Karpas-422 (cell line): Measurements from ENCODE around the gene DDX20. TPM values are rescaled to one million over a fixed set of nuclear protein-coding genes. Genes with fewer than 3 reads are reported as not detected.

Experiments
- DNase-seq: peaks from one replicate; pipeline ENCODE4 v3.0.0-alpha.2; 2015
- H2AFZ ChIP-seq: fragments of 200-600 bp; sonication (generic); 2 replicates; pipeline ENCODE4 v1.6.1; 2014; ENCODE audit warnings: antibody characterized with exemption, low read length, mixed read lengths
- H3K27ac ChIP-seq: fragments of 200-600 bp; sonication (generic); 2 replicates; pipeline ENCODE4 v1.5.1; 2014; ENCODE audit warnings: mild to moderate bottlenecking, low read length, moderate library complexity
- H3K27me3 ChIP-seq: fragments of 200-600 bp; sonication (generic); 2 replicates; pipeline ENCODE4 v1.6.1; 2014; ENCODE audit warnings: low read length, mixed read lengths
- H3K36me3 ChIP-seq: fragments of 200-600 bp; sonication (generic); 2 replicates; pipeline ENCODE4 v1.6.1; 2014; ENCODE audit warnings: low read length, mixed read lengths; ENCODE audit not compliant: insufficient read depth
- H3K4me1 ChIP-seq: fragments of 200-600 bp; sonication (generic); 2 replicates; pipeline ENCODE4 v1.6.1; 2014; ENCODE audit warnings: mild to moderate bottlenecking, low read length, mixed read lengths
- H3K4me2 ChIP-seq: fragments of 200-600 bp; sonication (generic); 2 replicates; pipeline ENCODE4 v1.6.1; 2014; ENCODE audit warnings: low read length, low read depth, mild to moderate bottlenecking; ENCODE audit not compliant: poor library complexity, severe bottlenecking
- H3K4me3 ChIP-seq: fragments of 200-600 bp; sonication (generic); 2 replicates; pipeline ENCODE4 v1.5.1; 2014; ENCODE audit warnings: mild to moderate bottlenecking, antibody characterized with exemption, low read length, mixed read lengths
- H3K79me2 ChIP-seq: fragments of 200-600 bp; sonication (generic); 2 replicates; pipeline ENCODE4 v1.6.1; 2014; ENCODE audit warnings: mild to moderate bottlenecking, low read length, mixed read lengths
- H3K9ac ChIP-seq: fragments of 200-600 bp; sonication (generic); 2 replicates; pipeline ENCODE4 v1.6.0; 2014; ENCODE audit warnings: low read length
- H3K9me2 ChIP-seq: fragments of 200-600 bp; sonication (generic), shearing (Covaris generic); replicated peaks from 2 replicates; pipeline ENCODE4 v1.6.0; 2014; ENCODE audit warnings: mild to moderate bottlenecking, low read length, moderate library complexity; ENCODE audit not compliant: insufficient read depth
- H3K9me3 ChIP-seq: fragments of 300-700, 200-600 bp; sonication (generic); 2 replicates; pipeline ENCODE4 v1.6.1; 2014; ENCODE audit warnings: low read length, mixed read lengths
- H4K20me1 ChIP-seq: fragments of 200-600 bp; sonication (generic); 2 replicates; pipeline ENCODE4 v1.6.1; 2014; ENCODE audit warnings: mild to moderate bottlenecking, antibody characterized with exemption, low read length, low read depth; ENCODE audit not compliant: insufficient read depth
- total RNA-seq: library from RNA; depleted of rRNA; stranded (reverse); fragments of >200 nt; shearing (Covaris generic); gene quantifications from 2 replicates; pipeline ENCODE4 v1.2.3, GENCODE V29; 2014; ENCODE audit warnings: low replicate concordance

DDX20 gene
- total RNA-seq, 1 experiment from 2014 or later, result 33.3 TPM

DNA sequence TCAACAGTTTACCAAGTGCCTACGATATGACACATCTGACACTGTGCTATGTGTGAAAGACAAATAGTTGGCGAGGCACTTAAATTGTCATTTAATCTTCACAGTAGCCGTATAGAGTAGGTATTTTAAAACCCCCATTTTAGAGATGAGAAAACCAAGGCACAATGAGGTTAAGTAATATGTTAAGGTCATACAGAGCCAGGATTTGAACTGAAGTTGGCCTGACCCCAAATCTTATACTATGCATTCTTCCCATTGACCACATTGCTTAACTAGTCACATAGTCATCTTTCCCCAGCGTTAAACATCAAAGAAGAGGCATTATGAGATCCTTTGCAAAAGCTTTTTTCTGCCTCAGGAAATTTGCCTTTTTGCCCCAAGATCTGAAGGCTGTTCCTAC lies 20.4 kb upstream of the DDX20 start:
- H3K4me3 ChIP-seq, result no peak overlapping the region
- no peaks in the 10 kb centered on the region for H3K36me3 ChIP-seq
- H4K20me1 ChIP-seq, result peaks cover 12% of the 10 kb centered on the region; the same call in 1 of the 2 replicates
- no peak overlapping the region for H3K4me2 ChIP-seq
- H3K9ac ChIP-seq, result no peak overlapping the region
- no peak overlapping the region for H2AFZ ChIP-seq
- peaks cover 30% of the 10 kb centered on the region for H3K4me1 ChIP-seq
- H3K9me3 ChIP-seq, result no peaks in the 10 kb centered on the region
- H3K79me2 ChIP-seq, result no peaks in the 10 kb centered on the region
- no peaks in the 10 kb centered on the region for H3K27me3 ChIP-seq
- no peak overlapping the region for H3K27ac ChIP-seq
- no peaks in the 10 kb centered on the region for H3K9me2 ChIP-seq
- no peak for DNase-seq

DNA sequence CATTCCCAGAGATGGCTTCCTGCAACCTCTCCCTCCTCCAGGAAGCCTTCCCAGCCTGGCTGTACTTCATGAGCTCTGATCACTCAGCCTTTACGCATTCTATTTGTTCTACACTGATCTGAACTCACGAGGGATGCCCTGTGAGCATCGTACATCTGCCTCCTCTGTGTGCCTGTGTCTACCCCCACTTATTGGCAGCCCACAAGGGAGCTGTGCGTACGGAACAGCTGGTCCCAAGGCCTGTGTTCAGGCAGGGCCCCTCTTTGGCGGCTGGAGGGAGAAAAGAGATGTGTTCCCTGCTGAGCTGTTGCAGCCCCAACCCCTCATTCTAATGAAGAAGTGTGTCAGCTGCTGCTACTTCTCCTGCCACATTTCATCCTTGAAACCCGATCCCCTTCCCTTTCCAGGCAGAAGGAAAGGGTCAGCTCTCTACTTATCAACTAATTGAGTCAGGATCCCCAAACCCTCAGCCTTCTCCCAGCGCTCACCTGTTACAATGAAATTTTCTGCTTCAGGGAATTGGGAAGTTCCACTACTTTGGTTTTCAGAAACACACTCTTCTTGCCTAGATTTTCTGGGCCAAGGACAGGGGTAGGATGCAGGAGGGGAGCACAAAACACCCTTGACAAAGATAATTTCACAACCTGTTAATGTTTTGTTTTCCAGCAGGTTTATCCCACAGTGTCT lies 19.7 kb upstream of the DDX20 start:
- Histone ChIP-seq H3K27me3 (no peaks in the 10 kb centered on the region), H3K79me2 (no peaks in the 10 kb centered on the region), H3K9me2 (no peaks in the 10 kb centered on the region), H3K9ac (no peak overlapping the region), H3K4me2 (no peak overlapping the region), H3K27ac (no peak overlapping the region), H2AFZ (no peak overlapping the region), H3K4me1 (peaks cover 30% of the 10 kb centered on the region), H3K9me3 (no peaks in the 10 kb centered on the region), H4K20me1 (peaks cover 12% of the 10 kb centered on the region; the same call in 1 of the 2 replicates), H3K4me3 (no peak overlapping the region), H3K36me3 (no peaks in the 10 kb centered on the region)
- DNase-seq, result no peak

DNA sequence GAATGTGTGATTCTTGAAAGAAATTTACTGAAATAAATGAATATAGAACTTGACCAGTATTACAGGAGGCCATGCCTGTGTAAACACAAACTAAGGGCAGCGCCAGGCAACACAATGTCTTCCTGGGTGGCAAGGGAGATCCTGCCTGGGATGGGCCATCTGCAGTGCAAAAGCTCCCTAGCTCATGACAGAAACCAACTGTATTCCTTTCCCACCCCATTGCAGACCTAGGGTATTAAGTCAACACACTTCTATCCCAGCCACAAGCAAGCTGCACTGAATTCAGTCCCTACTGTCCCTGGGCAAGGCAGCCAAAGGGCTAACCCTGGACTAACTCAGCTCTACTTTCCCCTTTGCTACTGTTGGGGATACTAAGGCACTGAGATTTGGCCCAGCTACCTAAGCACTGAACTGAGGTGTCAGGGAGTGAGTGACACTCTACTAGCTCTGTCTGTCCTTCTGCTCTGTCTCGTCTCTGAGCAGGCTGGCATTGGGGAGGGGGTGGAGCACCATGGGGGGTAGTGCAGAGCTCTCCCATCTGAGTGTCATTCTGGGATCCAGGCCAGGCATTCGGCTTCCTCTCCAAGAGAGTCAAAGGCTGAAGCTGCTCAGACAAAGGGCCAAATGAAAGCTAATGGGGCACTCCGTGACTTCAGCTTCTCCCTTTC lies 19.0 kb upstream of the DDX20 start:
- Histone ChIP-seq H3K27me3 (no peaks in the 10 kb centered on the region), H3K4me3 (peak overlapping the region; percentile 67; the same call in 1 of the 2 replicates), H3K4me1 (peaks cover 30% of the 10 kb centered on the region), H4K20me1 (peaks cover 12% of the 10 kb centered on the region; the same call in 1 of the 2 replicates), H3K9me2 (no peaks in the 10 kb centered on the region), H3K36me3 (no peaks in the 10 kb centered on the region), H2AFZ (no peak overlapping the region), H3K27ac (no peak overlapping the region), H3K9ac (peak overlapping the region; percentile 74; the same call in 1 of the 2 replicates), H3K9me3 (no peaks in the 10 kb centered on the region), H3K79me2 (no peaks in the 10 kb centered on the region), H3K4me2 (peak overlapping the region; percentile 95)
- DNase-seq, result no peak

DNA sequence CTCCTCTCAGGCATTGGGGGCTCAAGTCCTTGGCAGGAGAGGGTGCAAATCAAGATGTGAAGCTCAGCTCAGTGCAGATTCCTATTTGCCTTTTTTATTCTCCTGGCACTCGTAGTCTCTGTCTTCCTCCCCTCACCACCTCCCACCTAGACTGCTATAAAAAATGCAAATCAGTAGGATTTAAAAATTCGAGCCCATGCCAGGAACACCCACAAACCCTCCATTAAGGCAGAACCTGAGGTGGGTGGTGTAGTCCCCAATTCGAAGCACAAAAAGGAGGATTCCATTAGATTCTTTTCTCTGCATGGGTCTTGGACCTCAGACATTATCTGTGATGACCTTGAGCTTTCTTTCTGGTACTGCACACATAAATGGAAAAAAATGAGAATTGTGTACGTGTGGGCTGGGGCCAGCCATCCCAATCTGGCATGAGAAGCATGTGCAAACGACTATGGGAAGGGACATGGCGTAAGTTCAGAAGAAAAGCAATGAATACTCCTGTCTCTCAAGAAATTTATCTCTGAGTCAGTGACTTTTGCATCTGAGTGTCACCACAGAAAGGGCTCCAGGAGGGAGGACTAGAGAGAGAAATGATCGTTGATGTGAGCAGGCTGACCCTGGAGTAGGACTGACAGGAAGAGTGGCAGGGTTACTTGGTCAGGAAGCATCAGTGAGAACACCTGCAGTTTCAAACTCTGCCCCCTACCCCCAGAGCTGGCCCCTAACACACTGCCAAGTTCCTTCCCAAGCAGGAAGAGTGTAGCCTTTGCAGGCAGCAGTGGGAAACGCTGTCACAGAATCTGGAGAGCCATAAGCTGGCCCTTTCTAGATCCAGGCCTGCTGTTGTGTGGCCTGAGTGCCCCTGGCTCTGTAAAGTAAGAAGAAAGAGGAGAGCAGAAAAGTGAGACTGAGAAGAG lies 18.2 kb upstream of the DDX20 start:
- Histone ChIP-seq H3K4me1 (peaks cover 30% of the 10 kb centered on the region), H3K79me2 (no peaks in the 10 kb centered on the region), H3K36me3 (no peaks in the 10 kb centered on the region), H3K27me3 (no peaks in the 10 kb centered on the region), H3K4me3 (peak overlapping the region; percentile 67), H4K20me1 (peaks cover 12% of the 10 kb centered on the region; the same call in 1 of the 2 replicates), H3K27ac (no peak overlapping the region), H2AFZ (no peak overlapping the region), H3K4me2 (peak overlapping the region; percentile 95), H3K9me2 (no peaks in the 10 kb centered on the region), H3K9ac (peak overlapping the region; percentile 74), H3K9me3 (no peaks in the 10 kb centered on the region)
- DNase-seq, result no peak

DNA sequence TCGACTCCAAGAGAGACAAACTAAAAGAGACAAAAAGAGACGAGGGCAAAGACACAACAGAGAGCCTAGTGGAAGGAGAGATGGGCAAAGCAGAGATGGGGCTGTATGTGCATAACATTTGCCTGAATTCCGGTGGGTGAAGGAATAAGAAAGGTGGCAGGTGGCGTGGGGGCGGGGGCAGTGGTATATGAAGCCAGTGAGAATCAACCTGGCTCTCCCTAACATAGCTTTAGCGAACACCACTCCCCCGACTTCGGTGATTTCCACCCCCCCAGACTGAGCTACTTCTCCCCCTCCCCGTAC lies 17.6 kb upstream of the DDX20 start:
- Histone ChIP-seq H4K20me1 (peaks cover 12% of the 10 kb centered on the region; the same call in 1 of the 2 replicates), H3K4me3 (peak overlapping the region; percentile 67), H3K4me2 (peak overlapping the region; percentile 95), H3K36me3 (no peaks in the 10 kb centered on the region), H3K9me3 (no peaks in the 10 kb centered on the region), H3K79me2 (no peaks in the 10 kb centered on the region), H3K27ac (0 out of 2 replicates have a peak overlapping the region, but pooled peaks have one; percentile 63), H3K4me1 (peaks cover 30% of the 10 kb centered on the region), H2AFZ (no peak overlapping the region), H3K27me3 (no peaks in the 10 kb centered on the region), H3K9ac (peak overlapping the region; percentile 74), H3K9me2 (no peaks in the 10 kb centered on the region)
- DNase-seq, result no peak

DNA sequence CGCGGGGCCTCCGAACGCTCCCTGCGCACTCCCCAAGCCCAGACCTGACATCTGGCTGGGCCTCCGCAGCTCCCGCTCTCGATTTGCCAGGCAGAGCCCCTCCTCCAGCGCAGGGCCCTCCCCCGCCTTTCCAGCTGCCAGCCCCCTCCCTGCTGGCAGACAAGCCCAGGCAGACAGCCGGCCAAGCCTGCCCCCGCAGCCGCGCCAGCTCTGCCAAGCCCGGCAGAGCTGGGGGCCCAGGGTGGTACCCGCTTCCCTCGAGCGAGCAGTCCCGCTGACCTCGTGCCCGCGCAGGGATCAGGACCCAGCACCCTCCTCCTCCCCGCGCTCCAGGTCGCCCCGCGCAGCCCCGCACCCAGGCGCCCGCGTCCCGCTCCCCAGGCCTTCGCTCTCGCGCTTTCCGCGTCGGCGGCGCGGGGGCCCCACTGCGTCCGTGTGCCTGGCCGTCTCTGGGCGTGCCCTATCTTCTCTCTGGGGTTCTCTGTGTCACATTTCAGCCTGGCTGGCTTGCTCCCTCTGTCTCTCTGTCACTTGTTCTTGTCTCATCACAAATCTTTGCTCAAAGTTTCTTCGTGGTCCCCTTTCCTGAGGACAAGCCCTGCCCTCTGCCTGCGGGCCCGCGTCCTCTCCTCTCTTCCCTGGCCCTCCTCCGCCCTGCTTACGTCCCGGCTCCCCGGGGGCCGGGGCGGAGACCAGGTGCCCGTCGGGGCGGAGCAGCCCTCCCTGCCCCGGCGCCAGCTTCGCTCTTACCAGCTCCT lies 17.1 kb upstream of the DDX20 start:
- no peaks in the 10 kb centered on the region for H3K27me3 ChIP-seq
- peak; percentile 83 for DNase-seq
- peak overlapping the region; percentile 84 for H2AFZ ChIP-seq
- H4K20me1 ChIP-seq, result peaks cover 12% of the 10 kb centered on the region; the same call in 1 of the 2 replicates
- peaks cover 30% of the 10 kb centered on the region for H3K4me1 ChIP-seq
- peak overlapping the region; percentile 95 for H3K4me2 ChIP-seq
- no peaks in the 10 kb centered on the region for H3K9me3 ChIP-seq
- no peaks in the 10 kb centered on the region for H3K9me2 ChIP-seq
- no peaks in the 10 kb centered on the region for H3K36me3 ChIP-seq
- H3K4me3 ChIP-seq, result peak overlapping the region; percentile 67
- H3K27ac ChIP-seq, result peak overlapping the region; percentile 63
- peak overlapping the region; percentile 74 for H3K9ac ChIP-seq
- H3K79me2 ChIP-seq, result no peaks in the 10 kb centered on the region

DNA sequence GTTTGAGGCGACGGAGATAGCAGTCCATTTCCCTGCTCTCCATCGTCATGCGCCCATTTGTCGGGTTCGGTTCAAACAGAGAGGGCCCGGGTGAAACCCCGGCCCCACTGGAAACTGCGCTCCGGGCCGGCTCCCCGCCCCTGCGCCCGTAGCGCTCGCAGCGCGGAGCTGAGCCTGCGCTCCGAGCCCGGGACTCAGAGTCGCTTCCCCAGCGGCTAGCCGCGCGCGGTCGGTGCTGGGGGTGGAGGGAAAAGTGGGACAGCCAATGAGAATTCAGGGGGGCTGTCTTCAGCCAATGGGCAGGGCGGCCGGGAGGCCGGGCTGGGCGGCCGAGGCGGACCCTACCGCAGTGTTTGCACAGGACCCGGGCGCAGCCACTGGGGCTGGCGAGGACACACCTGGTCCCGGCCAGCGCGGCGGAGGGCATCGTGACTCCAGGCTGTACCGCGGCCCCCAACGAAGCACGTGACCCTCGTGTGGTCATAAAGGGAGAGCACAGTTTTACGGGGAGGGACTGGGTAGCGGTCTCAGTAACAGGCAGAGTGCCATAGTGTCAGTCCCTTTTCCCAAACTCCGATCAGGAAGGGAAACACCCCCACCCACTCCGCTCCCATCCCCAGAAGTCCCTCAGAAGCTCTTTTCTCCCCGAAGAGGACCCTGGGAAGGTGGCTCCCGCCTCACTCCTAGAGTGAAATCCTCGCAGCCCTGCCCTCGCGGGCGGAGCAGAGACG lies 16.3 kb upstream of the DDX20 start, which contains the start of gene INKA2:
INKA2 (minus strand) TSS at position 202 of the 731 bp plus-strand sequence; CDS start at position 49, 153 bp downstream.
- no peaks in the 10 kb centered on the region for H3K36me3 ChIP-seq
- peaks cover 30% of the 10 kb centered on the region for H3K4me1 ChIP-seq
- peak within 1 kb of the TSS; percentile 74 for H3K9ac ChIP-seq
- peak; percentile 95 for DNase-seq
- peak within 1 kb of the TSS; percentile 67 for H3K4me3 ChIP-seq
- H3K4me2 ChIP-seq, result peak within 1 kb of the TSS; percentile 95
- H4K20me1 ChIP-seq, result peaks cover 12% of the 10 kb centered on the region; the same call in 1 of the 2 replicates
- H3K9me2 ChIP-seq, result no peaks in the 10 kb centered on the region
- no peaks in the 10 kb centered on the region for H3K9me3 ChIP-seq
- H3K27me3 ChIP-seq, result no peaks in the 10 kb centered on the region
- peak within 1 kb of the TSS; percentile 63 for H3K27ac ChIP-seq
- H2AFZ ChIP-seq, result peak within 1 kb of the TSS; percentile 84
- H3K79me2 ChIP-seq, result no peaks in the 10 kb centered on the region
